Measurements from ENCODE around the gene SCUBE3. TPM values are rescaled to one million over a fixed set of nuclear protein-coding genes. Genes with fewer than 3 reads are reported as not detected.

SCUBE3 gene
- total and polyA plus RNA-seq, 10 donors: 0.03 to 0.43 (median 0.11) TPM; not detected in 1

- Histone ChIP-seq H3K9me3 (no peaks in the 10 kb centered on the region), H3K4me3 (no peak overlapping the region), H3K36me3 (peaks cover 0 to 24% (median 3%) of the 10 kb centered on the region in 6 donors), H3K4me1 (peaks cover 0 to 6% (median 0%) of the 10 kb centered on the region in 6 donors), H3K27me3 (replicated peaks in 1 of 7) (no peaks in the 10 kb centered on the region), H3K27ac (no peak overlapping the region)
- 81 to 87% (median 86%) methylated on average over 3 of the region's 3 CpGs for WGBS, 5 donors
- no peak for DNase-seq
- TF ChIP-seq CTCF (IDR thresholded peaks at IDR 0.05 in 8 of 11, conservative IDR thresholded peaks at IDR 0.05 in 3 of 11) (no peak), POLR2AphosphoS5 (IDR thresholded peaks at IDR 0.05) (no peak), POLR2A (IDR thresholded peaks at IDR 0.05) (no peak)
- intact Hi-C loops (cut with DNase I; ENCODE audit: low total_unique reads): no loop called here
These were observed 35.2 kb downstream of the SCUBE3 start for GRCh38 chr6:35248965-35249364.

- H3K27ac ChIP-seq: no peak overlapping the region
- TF ChIP-seq POLR2A (IDR thresholded peaks at IDR 0.05) (no peak), CTCF (IDR thresholded peaks at IDR 0.05 in 8 of 11, conservative IDR thresholded peaks at IDR 0.05 in 3 of 11) (no peak), POLR2AphosphoS5 (IDR thresholded peaks at IDR 0.05) (no peak)
- 93 to 96% (median 94%) methylated on average over 3 of the region's 3 CpGs for WGBS, 5 donors
These were observed 38.2 kb downstream of the SCUBE3 start for GRCh38 chr6:35251949-35252348.

GRCh38 chr6:35253249-35253648, 39.5 kb downstream of the SCUBE3 start:
- no peaks in the 10 kb centered on the region for H3K27me3 ChIP-seq (replicated peaks in 1 of 7)
- H3K4me3 ChIP-seq: no peak overlapping the region
- DNase-seq: no peak
- H3K9me3 ChIP-seq: no peaks in the 10 kb centered on the region
- intact Hi-C loops (cut with DNase I; ENCODE audit: low total_unique reads): no loop called here
- no peak overlapping the region for H3K27ac ChIP-seq
- no peaks in the 10 kb centered on the region for H3K36me3 ChIP-seq
- 73 to 100% (median 92%) methylated on average over 1 of the region's 1 CpG for WGBS, 5 donors
- H3K4me1 ChIP-seq: peaks cover 2 to 19% (median 6%) of the 10 kb centered on the region in 6 donors
- TF ChIP-seq POLR2A (IDR thresholded peaks at IDR 0.05): no peak
- no peak for TF ChIP-seq CTCF (IDR thresholded peaks at IDR 0.05 in 8 of 11, conservative IDR thresholded peaks at IDR 0.05 in 3 of 11)
- TF ChIP-seq POLR2AphosphoS5 (IDR thresholded peaks at IDR 0.05): no peak

More at GRCh38 chr6:35251949-35252348, 38.2 kb downstream of the SCUBE3 start:
- H3K4me1 ChIP-seq: peaks cover 0 to 6% (median 0%) of the 10 kb centered on the region in 6 donors
- no peaks in the 10 kb centered on the region for H3K36me3 ChIP-seq
- no peak overlapping the region for H3K4me3 ChIP-seq
- no peaks in the 10 kb centered on the region for H3K9me3 ChIP-seq
- DNase-seq: no peak
- intact Hi-C loops (cut with DNase I; ENCODE audit: low total_unique reads): no loop called here
- no peaks in the 10 kb centered on the region for H3K27me3 ChIP-seq (replicated peaks in 1 of 7)

GRCh38 chr6:35258336-35258735, 44.6 kb downstream of the SCUBE3 start:
- TF ChIP-seq POLR2AphosphoS5 (IDR thresholded peaks at IDR 0.05): no peak
- TF ChIP-seq POLR2A (IDR thresholded peaks at IDR 0.05): no peak
- no peak for TF ChIP-seq CTCF (IDR thresholded peaks at IDR 0.05 in 8 of 11, conservative IDR thresholded peaks at IDR 0.05 in 3 of 11)
- H3K9me3 ChIP-seq: no peaks in the 10 kb centered on the region
- H3K27ac ChIP-seq: peak overlapping the region in 6 of 8 donors; percentile 92 to 98 (median 96)
- intact Hi-C loops (cut with DNase I; ENCODE audit: low total_unique reads): no loop called here
- H3K27me3 ChIP-seq (replicated peaks in 1 of 7): no peaks in the 10 kb centered on the region
- no peak for DNase-seq
- peaks cover 12 to 65% (median 32%) of the 10 kb centered on the region in 6 donors for H3K4me1 ChIP-seq
- no peaks in the 10 kb centered on the region for H3K36me3 ChIP-seq
- H3K4me3 ChIP-seq: peak overlapping the region in 7 of 8 donors; percentile 73 to 98 (median 91)
- 56 to 65% (median 56%) methylated on average over 7 of the region's 7 CpGs for WGBS, 5 donors
